Left ventricle myocardium inferior (tissue), 1 donor: ENCODE results near the gene CNDP1. TPM values are rescaled to one million over a fixed set of nuclear protein-coding genes. Genes with fewer than 3 reads are reported as not detected.
A peak's percentile ranks its signal among the peaks of the same experiment; 100 is the strongest.

Experiments used
- DNase-seq: peaks from one replicate; pipeline ENCODE4 v3.0.0-alpha.2; 2020
- H3K27ac ChIP-seq: fragments of 200-600 bp; replicated peaks from 2 replicates; pipeline ENCODE4 v1.8.0; 2021
- H3K27me3 ChIP-seq: fragments of 200-600 bp; 2 replicates; pipeline ENCODE4 v1.8.0; 2021; ENCODE audit warnings: low read depth
- H3K36me3 ChIP-seq: fragments of 200-600 bp; 2 replicates; pipeline ENCODE4 v1.8.0; 2021
- H3K4me1 ChIP-seq: fragments of 200-600 bp; 2 replicates; pipeline ENCODE4 v1.8.0; 2021
- H3K4me3 ChIP-seq: fragments of 200-600 bp; 2 replicates; pipeline ENCODE4 v1.8.0; 2021; ENCODE audit warnings: mild to moderate bottlenecking, moderate library complexity
- H3K9me3 ChIP-seq: fragments of 200-600 bp; replicated peaks from 2 replicates; pipeline ENCODE4 v1.8.0; 2021
- CTCF ChIP-seq: fragments of 200-600 bp; IDR thresholded peaks from 2 replicates; pipeline ENCODE4 v1.8.0; 2021; ENCODE audit warnings: antibody characterized with exemption, mild to moderate bottlenecking, borderline replicate concordance
- intact Hi-C: fragments of 100-400 bp; cut with micrococcal nuclease; formaldehyde crosslinking; loops from one replicate; pipeline ENCODE4 v1.11.0; 2022
- total RNA-seq: library from RNA; stranded (reverse); fragmentation: NEBNext Ultra II Directional; extraction: Animal tissue kit (Norgen Biotek cat#: 25700); gene quantifications from one replicate; pipeline ENCODE4 v1.2.1, GENCODE V29; 2021
- donor health status: DM: no; HTN: yes; CAD: no; lungs with severe emphysema.

The CNDP1 gene
- total RNA-seq, 1 donor from 2014 or later: not detected

GRCh38 chr18:74492259-74492658 is 42.0 kb upstream of the CNDP1 start:
- intact Hi-C loops: loop anchor here (5.0 kb wide), 1 partner anchor 140 kb away; no protein-coding TSS in a partner anchor
- H3K9me3 ChIP-seq: no peaks in the 10 kb centered on the region
- H3K27ac ChIP-seq: no peak overlapping the region
- no peaks in the 10 kb centered on the region for H3K27me3 ChIP-seq
- peaks cover 30% of the 10 kb centered on the region for H3K4me1 ChIP-seq
- H3K4me3 ChIP-seq: no peak overlapping the region
- H3K36me3 ChIP-seq: no peaks in the 10 kb centered on the region
- no peak for DNase-seq
- TF ChIP-seq CTCF: no peak

- Histone ChIP-seq H3K9me3 (no peaks in the 10 kb centered on the region), H3K27me3 (no peaks in the 10 kb centered on the region), H3K36me3 (no peaks in the 10 kb centered on the region), H3K4me3 (no peak overlapping the region), H3K4me1 (peaks cover 42% of the 10 kb centered on the region), H3K27ac (peak overlapping the region; percentile 60)
- TF ChIP-seq CTCF: peak; percentile 82
- DNase-seq: no peak
- intact Hi-C loops: loop anchor here (5.0 kb wide), 1 partner anchor 141 kb away; no protein-coding TSS in a partner anchor
Observed at GRCh38 chr18:74493689-74494088, 40.6 kb upstream of the CNDP1 start.

- intact Hi-C loops: loop anchor here (5.0 kb wide), 1 partner anchor 142 kb away; no protein-coding TSS in a partner anchor
- no peaks in the 10 kb centered on the region for H3K36me3 ChIP-seq
- H3K27me3 ChIP-seq: no peaks in the 10 kb centered on the region
- no peak overlapping the region for H3K4me3 ChIP-seq
- peaks cover 51% of the 10 kb centered on the region for H3K4me1 ChIP-seq
- no peak for TF ChIP-seq CTCF
- H3K27ac ChIP-seq: peak overlapping the region; percentile 95
- H3K9me3 ChIP-seq: no peaks in the 10 kb centered on the region
- no peak for DNase-seq
Observed at GRCh38 chr18:74494514-74494913, 39.8 kb upstream of the CNDP1 start.

- intact Hi-C loops: loop anchor here (5.0 kb wide), 1 partner anchor 56 kb away; no protein-coding TSS in a partner anchor
- DNase-seq: peak; percentile 100
- Histone ChIP-seq H3K27ac (peak within 1 kb of the TSS; percentile 95), H3K27me3 (no peaks in the 10 kb centered on the region), H3K4me3 (peak within 1 kb of the TSS; percentile 87), H3K9me3 (no peaks in the 10 kb centered on the region), H3K4me1 (peaks cover 64% of the 10 kb centered on the region), H3K36me3 (peaks cover 4% of the 10 kb centered on the region)
- TF ChIP-seq CTCF: no peak
Observed at GRCh38 chr18:74495581-74496507, 38.5 kb upstream of the CNDP1 start, which contains the start of gene CNDP2. Gene CNDP2 (plus strand): TSS chr18:74496363. CDS start chr18:74499974, 3,611 bp downstream.

- no peaks in the 10 kb centered on the region for H3K9me3 ChIP-seq
- H3K4me3 ChIP-seq: peak overlapping the region; percentile 87
- TF ChIP-seq CTCF: peak; percentile 41
- H3K4me1 ChIP-seq: peaks cover 65% of the 10 kb centered on the region
- peaks cover 12% of the 10 kb centered on the region for H3K36me3 ChIP-seq
- DNase-seq: peak; percentile 68
- no peaks in the 10 kb centered on the region for H3K27me3 ChIP-seq
- intact Hi-C loops: loop anchor here (5.0 kb wide), 1 partner anchor 56 kb away; no protein-coding TSS in a partner anchor
- peak overlapping the region; percentile 95 for H3K27ac ChIP-seq
Observed at GRCh38 chr18:74496508-74497323, 37.6 kb upstream of the CNDP1 start.
